Stimulated activated effector memory CD8-positive, alpha-beta T cell treated with anti-CD3 and anti-CD28 coated beads, Interleukin-12 subunit alpha, Interleukin-12 subunit beta, amount 100 ng/mL, for 72 hours (primary cell): ENCODE results near the gene MAN2A1.
"Not testable (repeated sequence)": the region's sequence is repeated elsewhere in the genome, so short reads cannot be mapped to it uniquely, and the experiment has no call there.

Experiments
- ATAC-seq: fragments of 150-1000 bp; cut with Tn5 transposase; 2 replicates; pipeline ENCODE4 v1.10.0; 2021
- DNase-seq, 2 donors: peaks; one replicate each; pipeline ENCODE4 v3.0.0; 2021 to 2022; ENCODE audit warnings: low spot score in 2 of 2
- H3K27ac Mint-ChIP-seq: one replicate; pipeline ENCODE4 v1.8.0; 2022; ENCODE audit warnings: mild to moderate bottlenecking, mixed read lengths
- H3K36me3 Mint-ChIP-seq: one replicate; pipeline ENCODE4 v1.8.0; 2022; ENCODE audit warnings: mild to moderate bottlenecking, mixed read lengths
- H3K4me1 Mint-ChIP-seq: one replicate; pipeline ENCODE4 v1.8.0; 2022; ENCODE audit warnings: mixed read lengths
- H3K4me3 Mint-ChIP-seq: one replicate; pipeline ENCODE4 v1.8.0; 2022; ENCODE audit warnings: mild to moderate bottlenecking, mixed read lengths
- H3K9me3 Mint-ChIP-seq: one replicate; pipeline ENCODE4 v1.8.0; 2022; ENCODE audit warnings: mixed read lengths

Gene MAN2A1

DNA sequence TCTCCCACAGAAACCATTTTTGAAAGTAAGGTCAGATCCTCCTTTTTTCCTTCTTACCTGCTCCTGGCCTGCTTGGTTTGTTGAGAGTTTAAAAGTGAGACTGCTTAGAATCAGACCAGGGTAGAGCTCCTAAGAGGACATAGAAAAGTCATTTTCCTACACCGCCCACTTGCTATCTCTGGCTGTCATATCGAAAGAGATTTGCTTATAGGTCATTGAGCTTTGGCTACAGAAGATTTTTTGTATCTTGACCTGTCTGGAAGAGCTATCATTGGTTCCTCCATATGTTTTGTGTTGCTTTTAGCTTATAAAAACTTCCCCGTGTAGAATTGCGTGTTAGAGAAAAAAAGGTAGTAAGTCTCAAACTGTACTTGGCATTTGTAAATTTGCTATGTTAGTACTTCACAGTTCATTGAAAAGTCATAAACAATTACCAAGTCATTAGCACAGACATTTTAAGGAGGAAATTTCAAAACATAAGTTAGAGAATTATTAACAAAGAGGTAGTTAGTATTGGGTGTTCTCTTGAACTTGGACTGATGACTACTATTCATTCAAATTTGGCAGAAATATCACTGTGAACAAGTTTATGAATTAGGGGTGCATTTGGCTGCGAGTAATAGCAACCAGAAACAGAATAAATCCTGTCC lies 96.6 kb downstream of the MAN2A1 start:
- H3K27ac Mint-ChIP-seq: no peak overlapping the region
- peaks cover 20% of the 10 kb centered on the region for H3K36me3 Mint-ChIP-seq
- ATAC-seq: no peak
- no peak for DNase-seq
- peaks cover 14% of the 10 kb centered on the region for H3K4me1 Mint-ChIP-seq
- H3K9me3 Mint-ChIP-seq: no peaks in the 10 kb centered on the region
- H3K4me3 Mint-ChIP-seq: no peak overlapping the region

GRCh38 chr5:109788596-109788995 lies 98.9 kb downstream of the MAN2A1 start:
- ATAC-seq: peak; percentile 82
- Mint-ChIP-seq H3K4me1 (peaks cover 14% of the 10 kb centered on the region), H3K9me3 (no peaks in the 10 kb centered on the region), H3K4me3 (no peak overlapping the region), H3K27ac (no peak overlapping the region), H3K36me3 (peaks cover 15% of the 10 kb centered on the region)
- no peak for DNase-seq

GRCh38 chr5:109792613-109793012 lies 102.9 kb downstream of the MAN2A1 start:
- Mint-ChIP-seq H3K36me3 (peaks cover 37% of the 10 kb centered on the region), H3K27ac (no peak overlapping the region), H3K9me3 (no peaks in the 10 kb centered on the region), H3K4me3 (no peak overlapping the region), H3K4me1 (peaks cover 8% of the 10 kb centered on the region)
- DNase-seq (no peak), ATAC-seq (no peak)

DNA sequence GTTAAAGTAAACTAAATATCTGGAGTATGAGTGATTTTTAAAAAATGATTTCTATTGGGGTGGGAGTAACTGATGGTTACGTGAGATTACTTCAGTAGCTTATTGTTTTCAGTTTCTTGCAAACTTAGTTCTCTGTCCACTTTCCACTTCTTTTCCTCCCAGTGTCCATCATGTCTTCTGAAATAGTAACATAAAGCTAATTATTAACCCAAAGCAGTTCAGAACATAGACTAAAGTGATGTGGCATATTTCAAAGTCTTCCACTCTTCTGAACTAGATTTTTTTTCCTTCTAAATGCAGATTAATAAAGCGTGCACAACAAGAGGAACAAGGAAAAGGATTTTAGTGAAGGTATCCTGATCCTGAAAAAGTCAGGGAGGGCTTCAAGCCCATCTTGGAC lies 114.1 kb downstream of the MAN2A1 start:
- no peak overlapping the region for H3K27ac Mint-ChIP-seq

DNA sequence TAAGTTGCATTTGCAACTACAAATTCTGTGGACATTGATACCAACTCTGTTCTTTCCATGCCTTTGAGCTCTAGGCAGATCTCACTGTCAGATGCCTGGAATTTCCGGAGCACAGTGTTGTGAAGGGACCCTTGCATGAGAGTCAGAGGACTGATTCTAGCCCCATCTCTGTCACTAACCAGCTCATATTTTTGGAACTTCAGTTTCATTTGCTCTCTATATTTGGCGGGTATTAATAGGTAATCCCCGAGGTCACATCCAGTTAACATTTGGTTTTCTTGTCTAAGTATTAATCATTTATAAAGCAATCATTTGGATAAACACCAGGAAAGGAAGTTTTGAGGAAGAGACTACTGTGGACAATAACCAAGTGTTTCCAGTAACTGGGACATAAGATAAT lies 115.7 kb downstream of the MAN2A1 start:
- no peak for DNase-seq
- H3K4me3 Mint-ChIP-seq: no peak overlapping the region
- H3K4me1 Mint-ChIP-seq: no peaks in the 10 kb centered on the region
- H3K9me3 Mint-ChIP-seq: peaks cover 4% of the 10 kb centered on the region
- ATAC-seq: no peak
- peaks cover 20% of the 10 kb centered on the region for H3K36me3 Mint-ChIP-seq
- no peak overlapping the region for H3K27ac Mint-ChIP-seq

More for the DNA sequence above, 114.1 kb downstream of the MAN2A1 start:
- Mint-ChIP-seq H3K9me3 (no peaks in the 10 kb centered on the region), H3K36me3 (peaks cover 16% of the 10 kb centered on the region), H3K4me3 (no peak overlapping the region), H3K4me1 (no peaks in the 10 kb centered on the region)
- ATAC-seq: no peak
- no peak for DNase-seq

DNA sequence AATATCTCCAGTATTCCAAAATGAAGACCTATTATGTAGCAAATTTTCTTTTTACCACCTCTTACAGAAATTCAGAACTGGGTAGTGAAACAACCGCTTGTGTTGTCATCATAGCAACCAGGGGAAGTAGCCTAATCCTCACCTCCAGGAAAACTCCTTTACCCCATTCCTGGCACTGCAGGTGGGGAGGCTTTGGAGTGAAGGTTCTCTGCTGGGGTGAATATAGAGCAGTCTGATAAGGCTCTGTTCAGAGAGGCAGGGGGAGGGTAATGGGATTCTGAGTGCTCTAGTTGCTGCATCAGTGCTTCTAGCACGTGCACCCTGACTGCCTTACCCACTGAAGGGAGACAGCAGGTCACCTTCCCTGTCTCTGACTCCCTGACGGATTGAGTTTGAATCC lies 116.2 kb downstream of the MAN2A1 start:
- ATAC-seq (no peak), DNase-seq (no peak)
- peaks cover 4% of the 10 kb centered on the region for H3K9me3 Mint-ChIP-seq
- no peaks in the 10 kb centered on the region for H3K4me1 Mint-ChIP-seq
- no peak overlapping the region for H3K4me3 Mint-ChIP-seq
- no peak overlapping the region for H3K27ac Mint-ChIP-seq
- H3K36me3 Mint-ChIP-seq: peaks cover 25% of the 10 kb centered on the region

DNA sequence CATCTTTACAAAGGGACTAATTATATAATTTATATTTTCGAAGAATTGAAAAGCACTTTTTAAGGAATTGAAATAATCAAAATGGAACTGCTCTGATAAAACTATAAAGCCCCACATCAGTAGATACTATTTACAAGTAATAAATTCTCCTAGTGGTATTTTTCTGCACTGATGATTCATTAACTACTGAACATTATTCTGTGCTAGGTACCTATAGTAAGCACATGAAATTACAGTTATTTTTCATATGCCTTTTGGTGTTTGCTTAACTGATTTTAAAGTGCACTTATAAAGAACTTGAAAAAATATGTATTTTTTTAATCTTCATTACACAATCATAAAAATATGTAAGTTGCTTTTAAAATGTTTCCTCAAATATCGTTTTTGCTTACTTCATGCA lies 123.0 kb downstream of the MAN2A1 start:
- ATAC-seq (no peak), DNase-seq (no peak)
- peaks cover 33% of the 10 kb centered on the region for H3K36me3 Mint-ChIP-seq
- no peak overlapping the region for H3K4me3 Mint-ChIP-seq
- H3K9me3 Mint-ChIP-seq: peaks cover 4% of the 10 kb centered on the region
- H3K27ac Mint-ChIP-seq: no peak overlapping the region
- no peaks in the 10 kb centered on the region for H3K4me1 Mint-ChIP-seq

- no peak for DNase-seq
- H3K4me1 Mint-ChIP-seq: no peaks in the 10 kb centered on the region
- no peak for ATAC-seq
- H3K9me3 Mint-ChIP-seq: no peaks in the 10 kb centered on the region
- H3K36me3 Mint-ChIP-seq: peaks cover 30% of the 10 kb centered on the region
- H3K27ac Mint-ChIP-seq: no peak overlapping the region
- H3K4me3 Mint-ChIP-seq: no peak overlapping the region
These were observed 127.0 kb downstream of the MAN2A1 start for GRCh38 chr5:109816732-109817131.

DNA sequence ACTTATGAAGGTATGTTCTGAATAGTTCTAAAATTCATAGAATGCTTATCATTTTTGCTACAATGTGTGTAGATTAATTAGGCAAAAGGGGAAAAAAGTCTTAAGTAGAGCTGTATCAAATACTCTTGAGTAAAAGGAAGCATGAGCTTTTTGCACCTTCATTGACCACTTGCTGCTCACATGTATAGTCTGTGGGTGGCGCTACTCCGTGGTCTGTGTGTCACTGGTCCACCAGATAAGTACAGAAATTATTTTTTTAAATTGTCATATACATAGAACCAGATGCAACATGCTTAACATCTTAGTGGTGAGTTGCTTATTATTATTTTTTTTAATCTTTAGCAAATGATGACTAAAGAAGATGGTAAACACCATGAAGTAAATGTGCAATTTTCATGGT lies 130.2 kb downstream of the MAN2A1 start:
- H3K27ac Mint-ChIP-seq: no peak overlapping the region
- no peaks in the 10 kb centered on the region for H3K9me3 Mint-ChIP-seq
- no peak for ATAC-seq
- H3K36me3 Mint-ChIP-seq: peaks cover 51% of the 10 kb centered on the region
- no peak for DNase-seq
- no peak overlapping the region for H3K4me3 Mint-ChIP-seq
- H3K4me1 Mint-ChIP-seq: no peaks in the 10 kb centered on the region

GRCh38 chr5:109823597-109823996 lies 133.9 kb downstream of the MAN2A1 start:
- ATAC-seq: no peak
- H3K4me1 Mint-ChIP-seq: no peaks in the 10 kb centered on the region
- no peak overlapping the region for H3K4me3 Mint-ChIP-seq
- H3K27ac Mint-ChIP-seq: no peak overlapping the region
- no peaks in the 10 kb centered on the region for H3K9me3 Mint-ChIP-seq
- peaks cover 72% of the 10 kb centered on the region for H3K36me3 Mint-ChIP-seq
- no peak for DNase-seq

DNA sequence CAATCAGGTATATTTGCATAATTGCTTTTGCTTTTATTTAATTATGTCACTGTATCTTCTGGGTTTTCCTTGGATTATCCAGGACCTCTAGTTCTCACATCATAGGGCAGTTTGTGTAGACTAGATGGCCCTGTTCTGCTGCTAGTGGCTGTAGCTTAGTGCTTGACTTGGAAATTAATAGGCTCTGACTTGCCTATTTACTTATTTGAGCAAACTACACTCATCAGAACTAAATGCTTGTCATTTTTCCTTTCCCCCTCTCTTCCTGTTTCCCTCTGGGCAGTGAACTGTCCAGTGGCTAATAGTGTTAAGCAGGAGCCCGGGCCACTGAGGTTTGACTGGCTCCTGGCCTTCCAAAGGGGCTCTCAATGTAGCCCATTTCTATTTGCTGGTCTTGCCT lies 135.7 kb downstream of the MAN2A1 start:
- Mint-ChIP-seq H3K4me3 (no peak overlapping the region), H3K36me3 (peaks cover 70% of the 10 kb centered on the region), H3K27ac (no peak overlapping the region)

DNA sequence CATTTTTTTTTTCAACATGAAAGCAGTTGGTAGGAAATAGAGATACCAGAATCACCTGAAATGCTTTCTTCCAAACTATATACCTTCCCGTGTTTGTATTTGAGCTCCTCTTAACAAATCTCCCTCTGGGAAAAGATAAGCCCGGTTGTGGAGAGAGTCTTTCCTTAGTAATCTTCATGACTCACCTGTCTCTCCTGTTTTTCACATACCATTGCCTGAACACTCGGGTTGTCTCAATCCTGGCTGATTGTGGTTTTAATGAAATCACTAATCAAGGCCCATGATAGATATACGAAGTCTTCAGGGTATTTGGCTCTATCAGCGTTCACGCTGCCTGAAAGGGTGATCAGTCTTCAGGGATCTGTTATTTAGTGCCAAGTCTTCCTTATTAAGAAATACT lies 136.7 kb downstream of the MAN2A1 start:
- H3K36me3 Mint-ChIP-seq: peaks cover 67% of the 10 kb centered on the region

More for the DNA sequence above, 135.7 kb downstream of the MAN2A1 start:
- DNase-seq: no peak
- no peak for ATAC-seq
- no peaks in the 10 kb centered on the region for H3K4me1 Mint-ChIP-seq
- no peaks in the 10 kb centered on the region for H3K9me3 Mint-ChIP-seq

DNA sequence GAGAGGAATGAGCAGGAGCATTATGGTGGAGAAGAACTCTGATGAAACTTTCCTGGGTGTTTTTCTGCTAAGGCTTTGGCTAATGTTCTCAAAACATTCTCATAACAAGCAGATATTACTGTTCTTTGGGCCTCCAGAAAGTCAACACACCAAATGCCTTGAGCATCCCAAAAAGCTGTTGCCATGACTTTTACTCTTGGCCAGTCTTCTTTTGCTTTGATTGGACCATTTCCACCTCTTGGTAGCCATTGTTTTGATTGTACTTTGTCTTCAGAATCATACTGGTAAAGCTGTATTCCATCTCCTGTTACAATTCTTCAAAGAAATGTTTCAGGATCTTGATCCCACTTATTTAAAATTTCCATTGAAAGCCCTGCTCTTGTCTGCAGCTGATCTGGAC lies 139.6 kb downstream of the MAN2A1 start:
- no peak for ATAC-seq
- H3K36me3 Mint-ChIP-seq: peaks cover 38% of the 10 kb centered on the region

More for the DNA sequence above, 136.7 kb downstream of the MAN2A1 start:
- ATAC-seq (no peak), DNase-seq (no peak)
- Mint-ChIP-seq H3K9me3 (no peaks in the 10 kb centered on the region), H3K4me1 (peaks cover 6% of the 10 kb centered on the region), H3K27ac (no peak overlapping the region), H3K4me3 (no peak overlapping the region)

DNA sequence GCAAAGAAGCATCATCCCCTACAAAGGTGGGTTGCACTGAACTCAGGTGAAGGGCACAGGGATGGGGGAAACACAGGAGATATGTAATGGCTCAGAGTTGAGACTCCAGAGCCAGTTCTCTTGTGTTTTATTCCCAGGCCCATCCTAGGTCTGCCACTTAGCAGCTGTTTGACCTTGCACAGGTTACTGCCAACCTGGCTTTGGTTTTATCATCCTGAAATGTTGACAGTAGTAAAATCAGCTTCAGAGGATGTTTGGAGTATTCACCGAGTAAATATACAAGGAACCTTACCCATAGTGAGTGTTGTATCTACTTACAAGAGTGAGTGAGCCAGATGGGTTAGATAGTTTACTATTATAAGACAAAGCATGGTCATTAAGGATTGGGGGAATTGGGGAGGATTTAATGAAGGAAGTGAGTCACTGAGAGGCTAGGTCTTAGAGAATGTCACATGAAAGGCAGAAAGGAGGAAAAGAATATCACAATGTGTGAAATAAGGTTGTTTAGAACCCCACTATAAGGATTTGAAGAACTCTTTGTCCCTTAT lies 141.3 kb downstream of the MAN2A1 start:
- Mint-ChIP-seq H3K36me3 (peaks cover 28% of the 10 kb centered on the region), H3K9me3 (no peaks in the 10 kb centered on the region), H3K4me1 (peaks cover 6% of the 10 kb centered on the region), H3K27ac (no peak overlapping the region), H3K4me3 (no peak overlapping the region)
- DNase-seq (no peak), ATAC-seq (no peak)

More for the DNA sequence above, 139.6 kb downstream of the MAN2A1 start:
- no peak for DNase-seq
- Mint-ChIP-seq H3K27ac (peak overlapping the region; percentile 66), H3K9me3 (no peaks in the 10 kb centered on the region), H3K4me1 (peaks cover 6% of the 10 kb centered on the region), H3K4me3 (no peak overlapping the region)

GRCh38 chr5:109832207-109833188 lies 142.8 kb downstream of the MAN2A1 start:
- not testable (repeated sequence) for H3K4me3 Mint-ChIP-seq, H3K27ac Mint-ChIP-seq, DNase-seq, H3K9me3 Mint-ChIP-seq, H3K4me1 Mint-ChIP-seq, ATAC-seq
- H3K36me3 Mint-ChIP-seq: peaks cover 26% of the 10 kb centered on the region
